ENCODE results near the gene ENO4. TPM values are rescaled to one million over a fixed set of nuclear protein-coding genes. Genes with fewer than 3 reads are reported as not detected.

The ENO4 gene
- total RNA-seq, 1 donor from 2014 or later: 0.52 TPM

DNA sequence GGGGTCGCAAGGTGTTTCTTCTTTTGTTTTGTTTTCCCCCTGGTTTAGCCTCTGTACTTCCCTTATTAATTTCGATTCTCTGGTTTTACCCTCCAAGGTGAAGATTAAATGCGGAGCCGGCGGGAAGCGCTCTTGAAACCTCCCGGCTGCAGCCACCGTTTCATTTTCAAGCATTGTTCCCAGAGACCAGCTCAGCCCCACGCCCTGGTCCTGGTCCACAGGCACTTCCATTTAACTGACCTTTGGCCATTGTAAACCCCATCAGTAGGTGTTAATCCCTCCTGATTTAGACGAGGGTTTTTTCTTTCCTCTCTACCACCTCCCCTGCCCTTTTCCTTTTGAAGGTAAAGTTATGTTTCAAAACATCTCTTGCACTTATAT lies 39.2 kb upstream of the ENO4 start:
- Mint-ChIP-seq H3K36me3 (ENCODE audit: low read depth, unreplicated experiment) (peaks cover 2% of the 10 kb centered on the region), H3K9me3 (ENCODE audit: unreplicated experiment) (no peaks in the 10 kb centered on the region), H3K4me1 (ENCODE audit: low read depth, unreplicated experiment) (no peaks in the 10 kb centered on the region), H3K27ac (ENCODE audit: unreplicated experiment) (no peak overlapping the region), H3K4me3 (ENCODE audit: unreplicated experiment) (no peak overlapping the region), H3K27me3 (ENCODE audit: low read depth, unreplicated experiment) (peaks cover 27% of the 10 kb centered on the region)
- H3K4me3 ChIP-seq (ENCODE audit: insufficient read depth, low read depth, low read length): no peak overlapping the region
- no peak for FAIRE-seq
- H2AFZ ChIP-seq (ENCODE audit: low read depth, low read length): no peak overlapping the region
- no peaks in the 10 kb centered on the region for H3K27me3 ChIP-seq (ENCODE audit: insufficient read depth, low read length)
- no peak overlapping the region for H3K4me2 ChIP-seq (ENCODE audit: low read length)
- DNase-seq (ENCODE audit: low read depth): no peak
- H3K9me3 ChIP-seq (ENCODE audit: insufficient read depth, low read depth, low read length): no peaks in the 10 kb centered on the region
- H3K36me3 ChIP-seq (ENCODE audit: insufficient read depth, low read length): no peaks in the 10 kb centered on the region
- TF ChIP-seq EZH2 (IDR thresholded peaks at IDR 0.05; ENCODE audit: insufficient read depth, low read length): no peak
- TF ChIP-seq CTCF (IDR thresholded peaks at IDR 0.05; ENCODE audit: insufficient read depth, low read depth, low read length): no peak
- no peak overlapping the region for H3K9ac ChIP-seq (ENCODE audit: low read length)
- H3K79me2 ChIP-seq (ENCODE audit: insufficient read depth, low read length): no peaks in the 10 kb centered on the region
- no peaks in the 10 kb centered on the region for H3K4me1 ChIP-seq (ENCODE audit: insufficient read depth, low read length)
- H4K20me1 ChIP-seq (ENCODE audit: insufficient read depth, low read length): no peaks in the 10 kb centered on the region
- no peak overlapping the region for H3K27ac ChIP-seq (ENCODE audit: low read depth, low read length)

- H3K4me1 Mint-ChIP-seq (ENCODE audit: low read depth, unreplicated experiment): peaks cover 3% of the 10 kb centered on the region
- TF ChIP-seq CTCF (IDR thresholded peaks at IDR 0.05; ENCODE audit: insufficient read depth, low read depth, low read length) (no peak), EZH2 (IDR thresholded peaks at IDR 0.05; ENCODE audit: insufficient read depth, low read length) (no peak)
- no peaks in the 10 kb centered on the region for H3K36me3 ChIP-seq (ENCODE audit: insufficient read depth, low read length)
- H2AFZ ChIP-seq (ENCODE audit: low read depth, low read length): no peak overlapping the region
- no peaks in the 10 kb centered on the region for H3K9me3 ChIP-seq (ENCODE audit: insufficient read depth, low read depth, low read length)
- FAIRE-seq: no peak
- H3K4me3 ChIP-seq (ENCODE audit: insufficient read depth, low read depth, low read length): no peak overlapping the region
- DNase-seq (ENCODE audit: low read depth): no peak
- peaks cover 27% of the 10 kb centered on the region for H3K27me3 Mint-ChIP-seq (ENCODE audit: low read depth, unreplicated experiment)
- H3K36me3 Mint-ChIP-seq (ENCODE audit: low read depth, unreplicated experiment): peaks cover 2% of the 10 kb centered on the region
- H3K79me2 ChIP-seq (ENCODE audit: insufficient read depth, low read length): no peaks in the 10 kb centered on the region
- H3K9me3 Mint-ChIP-seq (ENCODE audit: unreplicated experiment): no peaks in the 10 kb centered on the region
- H4K20me1 ChIP-seq (ENCODE audit: insufficient read depth, low read length): no peaks in the 10 kb centered on the region
- no peak overlapping the region for H3K9ac ChIP-seq (ENCODE audit: low read length)
- no peaks in the 10 kb centered on the region for H3K27me3 ChIP-seq (ENCODE audit: insufficient read depth, low read length)
- no peak overlapping the region for H3K4me3 Mint-ChIP-seq (ENCODE audit: unreplicated experiment)
- H3K27ac Mint-ChIP-seq (ENCODE audit: unreplicated experiment): no peak overlapping the region
- no peak overlapping the region for H3K27ac ChIP-seq (ENCODE audit: low read depth, low read length)
- H3K4me2 ChIP-seq (ENCODE audit: low read length): no peak overlapping the region
- peaks cover 5% of the 10 kb centered on the region for H3K4me1 ChIP-seq (ENCODE audit: insufficient read depth, low read length)
These were observed 38.4 kb upstream of the ENO4 start for GRCh38 chr10:116810895-116811294.

DNA sequence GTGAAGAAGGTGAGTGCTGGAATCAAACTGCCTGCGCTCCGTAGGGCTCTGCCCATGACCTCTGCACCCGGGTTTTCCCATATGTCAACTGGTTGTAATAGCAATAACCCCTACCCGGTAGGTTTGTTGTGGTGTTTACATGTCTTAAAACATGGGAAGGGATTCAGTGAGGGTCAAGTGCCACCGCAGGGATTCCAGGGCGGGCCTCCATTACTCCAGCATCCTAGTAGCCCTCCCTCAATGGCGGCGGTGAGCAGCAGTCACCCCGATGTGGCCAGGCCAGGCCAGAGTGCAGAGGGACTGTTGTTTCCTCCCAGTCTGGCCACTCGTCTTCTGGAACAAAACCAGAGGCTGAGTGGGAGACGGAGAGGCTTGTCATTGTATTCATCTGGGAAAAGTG lies 37.6 kb upstream of the ENO4 start:
- Histone ChIP-seq H2AFZ (ENCODE audit: low read depth, low read length) (no peak overlapping the region), H3K4me1 (ENCODE audit: insufficient read depth, low read length) (peaks cover 13% of the 10 kb centered on the region), H3K27me3 (ENCODE audit: insufficient read depth, low read length) (no peaks in the 10 kb centered on the region), H3K9ac (ENCODE audit: low read length) (no peak overlapping the region), H3K9me3 (ENCODE audit: insufficient read depth, low read depth, low read length) (no peaks in the 10 kb centered on the region), H3K4me3 (ENCODE audit: insufficient read depth, low read depth, low read length) (no peak overlapping the region), H3K27ac (ENCODE audit: low read depth, low read length) (no peak overlapping the region), H3K4me2 (ENCODE audit: low read length) (no peak overlapping the region), H3K36me3 (ENCODE audit: insufficient read depth, low read length) (no peaks in the 10 kb centered on the region), H4K20me1 (ENCODE audit: insufficient read depth, low read length) (no peaks in the 10 kb centered on the region), H3K79me2 (ENCODE audit: insufficient read depth, low read length) (no peaks in the 10 kb centered on the region)
- Mint-ChIP-seq H3K9me3 (ENCODE audit: unreplicated experiment) (no peaks in the 10 kb centered on the region), H3K27ac (ENCODE audit: unreplicated experiment) (no peak overlapping the region), H3K4me3 (ENCODE audit: unreplicated experiment) (no peak overlapping the region), H3K36me3 (ENCODE audit: low read depth, unreplicated experiment) (peaks cover 2% of the 10 kb centered on the region), H3K27me3 (ENCODE audit: low read depth, unreplicated experiment) (peaks cover 22% of the 10 kb centered on the region), H3K4me1 (ENCODE audit: low read depth, unreplicated experiment) (peaks cover 8% of the 10 kb centered on the region)
- DNase-seq (ENCODE audit: low read depth) (no peak), FAIRE-seq (no peak)
- TF ChIP-seq CTCF (IDR thresholded peaks at IDR 0.05; ENCODE audit: insufficient read depth, low read depth, low read length) (no peak), EZH2 (IDR thresholded peaks at IDR 0.05; ENCODE audit: insufficient read depth, low read length) (no peak)
